Activated CD8-positive, alpha-beta memory T cell treated with anti-CD3 and anti-CD28 coated beads, Interleukin-2, amount 50 U/mL, for 24 hours (primary cell): Measurements from ENCODE around the gene PDZD7.
A peak's percentile ranks its signal among the peaks of the same experiment; 100 is the strongest.

Experiments
- DNase-seq: peaks from one replicate; pipeline ENCODE4 v3.0.0-alpha.2; 2020; ENCODE audit errors: extremely low read depth

Gene PDZD7

DNA sequence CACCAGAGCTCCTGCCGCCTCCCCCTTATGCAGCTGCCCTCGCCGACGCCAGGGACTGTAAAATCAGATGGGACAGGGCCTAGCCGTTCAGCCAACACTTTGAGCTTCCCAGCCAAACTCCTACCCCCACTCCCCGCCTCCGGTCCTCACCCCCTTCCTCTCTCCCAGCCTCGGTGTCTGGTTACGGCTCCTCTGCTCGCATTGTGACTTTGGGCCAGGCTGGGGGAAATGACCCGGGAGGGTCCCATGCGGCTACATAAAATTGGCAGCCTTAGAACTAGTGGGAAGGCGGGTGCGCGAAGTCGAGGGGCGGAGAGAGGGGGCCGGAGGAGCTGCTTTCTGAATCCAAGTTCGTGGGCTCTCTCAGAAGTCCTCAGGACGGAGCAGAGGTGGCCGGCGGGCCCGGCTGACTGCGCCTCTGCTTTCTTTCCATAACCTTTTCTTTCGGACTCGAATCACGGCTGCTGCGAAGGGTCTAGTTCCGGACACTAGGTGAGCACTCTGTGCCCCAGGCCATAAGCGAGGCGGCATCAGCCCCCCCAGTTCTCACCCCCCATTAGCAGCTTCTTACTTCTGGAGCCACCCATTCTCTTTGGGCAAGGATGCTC is 30.8 kb upstream of the PDZD7 start, which contains the start of gene KAZALD1:
TSS of gene KAZALD1 (plus strand) at position 366 of the 608 bp plus-strand sequence. CDS start 604 bp downstream, outside the sequence.
- no peak for DNase-seq

DNA sequence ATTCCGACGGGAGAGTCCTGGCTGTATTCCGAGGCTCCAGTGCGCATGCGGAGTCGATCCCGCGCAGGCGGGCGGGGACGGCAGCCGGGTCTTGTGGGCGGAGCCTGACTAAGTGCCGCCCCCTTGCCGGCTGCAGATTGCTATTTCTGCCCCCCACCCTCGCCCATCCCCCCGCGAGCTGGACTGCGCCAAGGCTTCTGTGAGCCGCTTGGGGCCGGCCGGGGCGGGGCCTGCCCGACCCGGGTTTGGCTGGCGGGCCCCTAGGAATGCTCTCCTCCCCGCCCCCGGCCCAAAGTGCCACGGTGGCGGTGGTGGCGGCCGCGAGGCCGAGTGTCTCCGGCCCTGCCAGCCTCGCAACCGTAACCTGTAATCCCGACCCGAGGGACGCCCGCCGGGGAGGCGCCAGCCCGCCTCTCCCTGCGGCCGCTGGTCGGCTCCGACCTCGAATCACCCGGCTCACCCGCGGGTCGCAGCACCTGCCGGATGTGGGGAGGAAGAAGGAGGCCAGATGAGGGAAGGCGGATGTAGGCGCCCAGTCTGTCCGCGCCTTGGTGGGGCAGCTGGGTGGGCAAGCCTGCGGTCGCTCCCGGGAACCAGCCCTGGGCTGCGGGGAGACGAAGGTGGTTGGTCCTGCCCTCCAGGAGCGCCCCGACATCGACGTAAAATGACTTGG is 30.2 kb upstream of the PDZD7 start:
- DNase-seq, result peak; percentile 77

DNA sequence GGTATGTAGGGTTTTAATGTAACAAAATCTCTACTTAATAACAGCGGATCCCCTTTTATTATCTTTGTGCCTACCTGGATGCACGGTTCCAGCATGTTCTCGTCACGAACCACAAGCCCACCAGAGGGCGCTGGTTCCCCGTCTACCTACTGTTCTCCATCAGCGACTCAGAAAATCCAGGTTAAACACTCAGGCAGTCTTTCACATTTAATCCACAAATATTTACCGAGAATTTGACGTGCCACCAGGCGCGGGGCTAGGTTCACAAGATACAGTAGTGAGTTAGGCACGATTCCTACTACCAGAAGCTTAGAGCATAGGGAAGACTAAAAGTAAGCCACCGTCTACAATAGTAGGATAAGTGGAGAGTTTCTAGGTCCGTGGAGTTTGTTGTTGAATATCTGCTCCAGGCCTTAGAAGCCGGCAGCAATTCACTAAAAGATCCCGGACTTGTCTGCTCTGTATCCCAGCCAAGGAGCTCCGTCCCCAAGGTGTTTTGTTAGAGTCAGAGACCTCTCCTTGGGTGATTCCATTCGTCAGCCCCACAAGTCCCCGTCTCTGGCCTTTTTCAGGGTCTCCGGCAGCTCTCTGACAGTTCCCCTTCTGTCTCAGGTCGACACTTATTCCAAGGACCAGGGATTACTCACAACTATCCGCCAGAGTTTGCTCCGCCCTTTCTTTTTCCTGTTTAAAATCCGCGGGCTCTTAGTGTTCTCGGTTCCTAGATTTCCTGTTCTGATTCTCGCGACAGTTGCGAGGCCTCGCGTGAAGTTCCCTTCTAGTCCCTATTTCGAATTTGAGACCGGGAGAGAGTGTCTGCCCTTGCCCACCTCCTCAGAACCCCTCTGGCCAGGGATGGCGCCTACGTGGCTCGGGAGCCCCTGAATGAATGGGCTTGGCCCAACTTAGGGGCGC is 29.4 kb upstream of the PDZD7 start:
- DNase-seq, result peak; percentile 74

DNA sequence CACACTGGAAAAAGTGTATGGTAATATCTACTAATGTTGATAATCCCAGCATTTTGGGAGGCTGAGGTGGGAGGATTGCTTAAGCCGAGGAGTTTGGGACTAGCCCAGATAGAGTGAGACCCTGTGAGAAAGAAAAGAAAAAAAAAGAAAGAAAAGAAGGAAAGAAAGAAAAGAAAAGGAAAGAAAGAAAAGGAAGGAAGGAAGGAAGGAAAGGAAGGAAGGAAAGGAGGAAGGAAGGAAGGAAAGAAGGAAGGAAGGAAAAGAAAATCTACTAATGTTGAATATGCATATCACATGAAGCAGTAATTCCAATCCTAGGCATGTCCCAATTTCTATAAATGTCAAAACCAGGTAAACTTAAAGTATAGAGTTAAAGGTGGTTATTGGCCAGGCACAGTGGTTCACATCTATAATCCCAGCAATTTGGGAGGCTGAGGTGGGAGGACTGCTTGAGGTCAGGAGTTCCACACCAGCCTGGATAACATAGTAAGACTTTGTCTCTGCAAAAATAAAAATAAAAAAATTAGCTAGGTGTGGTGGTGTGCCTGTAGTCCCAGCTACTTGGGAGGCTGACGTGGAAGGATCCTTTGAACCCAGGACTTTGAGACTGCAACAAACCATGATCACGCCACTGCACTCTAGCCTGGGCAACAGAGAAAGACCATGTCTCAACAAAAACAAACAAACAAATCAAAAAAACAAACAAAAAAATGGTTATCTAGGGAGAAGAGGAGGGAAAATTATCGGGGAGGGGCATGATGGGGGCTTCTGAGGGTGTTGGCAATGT is 25.6 kb upstream of the PDZD7 start:
- DNase-seq, result no peak

DNA sequence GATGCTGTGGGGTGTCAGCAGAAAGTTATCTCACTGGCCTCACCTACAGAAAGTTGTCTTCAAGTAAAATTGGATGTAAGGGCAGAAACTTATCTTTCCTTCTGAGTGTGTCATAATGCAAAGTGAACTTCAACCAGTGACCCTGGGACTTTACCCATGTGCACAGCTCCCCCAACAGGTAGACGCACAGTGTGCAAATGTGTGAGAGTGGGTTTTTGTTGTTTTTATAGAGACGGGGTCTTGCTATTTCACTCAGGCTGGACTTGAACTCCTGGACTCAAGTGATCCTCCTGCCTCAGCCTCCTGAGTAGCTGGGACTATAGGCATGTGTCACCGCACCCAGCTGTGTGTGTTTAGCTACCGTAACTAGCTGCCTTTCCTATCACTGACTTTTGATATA is 24.5 kb upstream of the PDZD7 start:
- DNase-seq, result no peak

DNA sequence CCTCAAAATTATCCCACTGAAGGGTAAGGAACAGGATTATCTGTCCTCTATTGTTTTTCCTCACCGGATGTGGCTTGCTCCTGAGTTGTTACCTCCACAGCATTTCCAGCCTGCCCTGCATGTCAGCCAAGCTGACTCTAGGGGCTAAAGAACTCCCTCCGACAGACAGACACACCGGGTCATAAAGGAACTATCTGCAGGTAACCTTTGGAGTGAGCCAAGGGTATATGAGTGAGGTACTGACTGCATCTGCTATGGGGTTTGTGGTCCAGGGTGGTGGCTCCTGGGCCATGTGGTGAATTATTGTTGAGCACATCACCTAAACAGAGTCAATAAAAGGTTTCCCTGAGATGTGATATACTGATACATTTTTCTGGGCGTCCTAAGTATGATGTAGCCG is 23.9 kb upstream of the PDZD7 start:
- DNase-seq, result no peak

DNA sequence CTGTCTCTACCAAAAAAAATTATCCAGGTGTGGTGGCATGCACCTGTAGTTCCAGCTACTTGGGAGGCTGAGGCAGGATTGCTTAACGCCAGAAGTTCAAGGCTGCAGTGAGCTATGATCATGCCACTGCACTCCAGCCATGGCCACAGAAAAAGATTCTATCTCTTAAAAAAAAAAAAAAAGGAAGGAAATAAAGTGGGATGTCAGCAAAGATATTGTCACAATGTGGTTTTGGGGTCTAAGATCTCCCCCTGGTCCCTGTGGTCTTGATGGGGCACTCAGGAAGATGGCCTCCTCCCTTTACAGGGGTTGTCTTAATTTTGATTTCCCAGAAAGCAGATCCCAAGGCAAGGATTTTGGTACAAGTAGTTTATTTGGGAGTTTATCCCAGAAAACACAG is 23.4 kb upstream of the PDZD7 start:
- no peak for DNase-seq

DNA sequence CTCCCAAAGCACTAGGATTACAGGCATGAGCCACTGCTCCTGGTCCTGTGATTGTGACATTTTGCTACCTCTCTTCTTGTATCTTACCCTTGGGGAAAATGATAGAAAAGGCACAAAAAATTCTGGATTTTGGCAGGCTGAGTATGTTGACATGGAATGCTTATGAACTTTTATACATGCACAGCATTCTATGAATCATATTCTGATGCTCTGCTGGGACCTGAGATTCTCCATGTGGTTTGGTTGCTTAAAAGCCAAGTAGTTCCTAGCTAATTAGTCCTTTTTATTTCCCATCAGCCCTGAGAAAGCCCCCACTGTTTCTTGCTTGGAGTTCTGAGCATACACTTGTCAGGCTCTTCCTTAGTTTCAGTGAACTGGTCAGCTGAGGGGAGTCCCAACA is 22.6 kb upstream of the PDZD7 start:
- DNase-seq, result no peak

DNA sequence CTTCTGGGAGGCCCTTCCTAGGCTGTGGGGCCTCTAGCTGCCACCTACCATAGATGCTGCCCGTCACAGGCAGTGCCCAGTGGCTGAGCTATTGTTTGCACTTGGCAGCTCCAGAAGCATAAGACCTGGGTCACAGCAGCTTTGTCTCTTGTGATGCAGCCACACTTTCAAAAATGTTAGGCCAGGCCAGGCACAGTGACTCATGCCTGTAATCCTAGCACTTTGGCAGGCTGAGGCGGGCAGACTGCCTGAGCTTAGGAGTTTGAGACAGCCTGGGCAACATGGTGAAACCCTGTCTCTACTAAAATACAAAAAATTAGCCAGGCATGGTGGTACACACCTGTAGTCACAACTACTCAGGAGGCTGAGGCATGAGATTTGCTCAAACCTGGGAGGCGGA is 21.4 kb upstream of the PDZD7 start:
- DNase-seq, result no peak

DNA sequence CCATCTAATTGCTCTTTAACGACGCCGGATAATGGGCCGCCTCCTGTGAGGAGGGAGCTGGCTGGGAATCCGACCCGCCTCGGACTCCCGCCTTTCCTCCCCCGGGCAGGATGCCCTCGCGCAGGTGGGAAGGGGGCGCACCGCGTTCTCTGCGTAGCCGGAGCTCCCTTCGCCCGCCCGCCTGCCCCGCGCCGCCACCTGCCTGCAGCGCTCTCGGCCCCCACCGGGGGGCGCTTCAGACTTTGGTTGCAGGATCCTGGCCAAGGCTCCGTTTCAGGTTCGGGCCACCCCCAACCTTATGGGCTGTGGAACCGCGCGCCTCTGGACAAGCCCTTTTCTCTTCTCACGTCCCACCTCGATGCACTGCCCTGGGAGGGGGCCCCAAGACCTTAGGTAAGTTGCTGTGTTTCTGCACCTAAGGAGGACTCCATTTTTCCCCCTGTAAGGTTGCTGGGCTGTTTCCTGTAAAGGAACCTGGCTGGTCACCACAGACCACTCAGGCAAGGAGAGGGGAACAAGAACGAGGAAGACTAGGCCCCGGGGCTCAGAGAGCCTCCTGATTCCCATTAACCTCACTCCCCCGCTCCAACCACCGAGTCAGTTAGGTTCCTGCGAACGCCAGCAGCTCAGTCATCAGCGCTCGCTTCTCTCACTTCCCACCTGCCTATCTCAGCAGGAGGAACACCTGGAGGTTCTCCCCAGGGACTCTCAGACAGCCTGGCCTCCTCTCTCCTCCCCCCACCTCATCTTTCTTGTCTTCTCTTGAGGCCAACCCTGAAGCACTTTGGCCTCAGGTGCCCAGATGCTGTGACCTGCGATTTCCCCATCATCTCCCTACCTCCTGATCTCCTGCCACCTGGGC is 19.5 kb upstream of the PDZD7 start:
- no peak for DNase-seq

DNA sequence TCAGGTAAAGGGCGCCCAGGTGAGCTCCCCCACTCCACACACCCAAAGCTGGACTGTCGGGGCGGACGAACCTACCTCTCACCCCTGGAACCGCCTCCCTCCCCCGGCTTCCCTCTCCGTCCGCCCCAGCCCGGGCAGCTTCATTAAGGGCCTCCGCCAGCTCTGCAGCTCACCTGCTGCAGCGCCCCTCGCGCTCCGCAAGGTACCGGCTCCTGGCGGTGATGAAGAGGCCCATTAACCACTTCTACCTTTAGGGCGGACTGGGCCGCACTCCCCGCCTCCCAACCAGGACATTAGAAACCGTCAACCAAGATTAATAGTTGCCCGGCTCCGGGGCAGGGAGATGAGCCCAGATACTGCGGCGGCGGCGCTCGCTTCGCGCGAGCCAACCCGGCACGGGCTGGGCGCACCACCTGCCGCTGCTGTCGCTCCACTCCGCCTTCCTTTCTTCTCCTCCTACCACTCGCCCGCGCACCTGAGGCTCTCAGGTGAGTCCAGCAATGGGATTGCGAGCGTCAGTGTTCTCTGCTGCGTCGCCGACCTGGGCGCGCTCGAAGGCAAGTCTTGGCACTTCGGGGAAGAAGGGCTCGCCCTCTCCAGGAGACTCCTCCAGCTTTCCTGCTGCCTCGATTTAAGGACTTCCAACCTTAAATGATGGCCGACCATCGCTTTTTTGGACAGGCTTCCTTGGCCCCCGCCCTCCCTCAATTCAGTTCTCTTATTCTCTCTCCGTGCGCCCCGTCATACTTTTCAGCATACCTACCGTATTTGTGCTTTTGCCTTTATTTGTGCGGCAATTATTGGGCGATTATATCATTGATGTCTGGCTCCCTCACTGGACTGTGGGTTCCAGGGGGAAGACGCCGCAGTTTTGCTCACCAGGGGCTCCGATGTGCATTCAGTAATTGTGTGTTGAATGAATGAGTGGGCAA is 17.3 kb upstream of the PDZD7 start:
- DNase-seq, result no peak

DNA sequence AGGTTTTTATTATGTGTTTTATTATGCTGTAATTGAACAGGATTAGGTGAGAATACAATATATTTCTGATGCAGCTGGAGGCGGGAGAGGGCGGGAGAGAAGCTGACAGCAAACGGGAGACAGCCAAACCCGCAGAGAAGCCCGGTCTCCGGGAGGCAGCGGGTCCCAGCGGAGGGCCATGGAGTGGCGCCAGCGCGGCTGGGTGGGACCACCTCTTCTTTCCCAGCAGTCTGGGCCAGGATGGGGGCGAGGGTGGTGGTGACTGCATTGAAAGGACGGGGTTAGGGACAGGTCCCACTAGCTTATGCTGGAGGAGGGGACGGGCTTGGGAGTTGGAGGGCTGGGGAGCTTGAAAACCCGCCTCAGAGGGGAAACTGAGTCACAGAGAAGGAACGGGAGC is 16.3 kb upstream of the PDZD7 start:
- no peak for DNase-seq

DNA sequence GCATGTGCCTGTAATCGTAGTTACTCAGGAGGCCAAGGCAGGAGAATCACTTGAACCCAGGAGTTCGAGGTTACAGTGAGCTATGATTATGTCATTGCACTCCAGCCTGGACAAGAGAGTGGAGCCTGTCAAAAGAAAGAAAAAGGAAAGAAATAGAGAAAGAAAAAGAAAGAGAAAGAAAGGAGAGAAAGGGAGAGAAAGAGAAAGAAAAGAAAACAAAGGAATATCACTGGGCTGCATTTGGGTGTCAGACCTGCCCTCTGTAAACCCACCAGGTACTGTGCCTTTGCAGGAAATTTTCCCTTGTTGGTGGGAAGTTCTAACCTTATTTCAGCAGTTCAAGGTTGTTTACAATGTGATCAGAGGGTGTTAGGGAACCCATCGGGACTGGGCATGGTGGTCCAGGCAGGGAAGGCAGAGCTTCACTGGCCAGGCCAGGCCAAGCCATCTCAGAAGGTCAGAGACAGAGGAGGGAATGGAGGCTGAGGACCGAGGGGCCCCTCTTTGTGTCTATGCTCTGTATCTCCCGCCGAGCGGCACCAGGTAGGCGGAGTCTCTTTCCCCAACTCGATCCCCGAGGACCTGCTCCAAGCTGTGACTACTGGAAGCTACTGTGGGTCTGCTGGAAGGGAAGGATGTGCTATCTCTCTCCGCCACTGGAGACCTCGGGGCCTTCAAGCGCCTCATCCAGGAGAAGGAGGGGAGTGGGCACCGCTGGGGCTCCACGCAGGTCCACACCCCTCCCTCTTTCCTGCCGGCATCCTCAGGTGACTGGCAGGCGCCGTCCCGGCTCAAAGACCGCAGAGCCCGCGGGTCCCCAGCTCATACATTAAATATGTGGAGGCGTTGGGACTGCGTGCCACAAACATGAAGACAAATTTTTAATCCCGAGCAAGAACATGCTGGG is 15.7 kb upstream of the PDZD7 start:
- DNase-seq, result no peak

DNA sequence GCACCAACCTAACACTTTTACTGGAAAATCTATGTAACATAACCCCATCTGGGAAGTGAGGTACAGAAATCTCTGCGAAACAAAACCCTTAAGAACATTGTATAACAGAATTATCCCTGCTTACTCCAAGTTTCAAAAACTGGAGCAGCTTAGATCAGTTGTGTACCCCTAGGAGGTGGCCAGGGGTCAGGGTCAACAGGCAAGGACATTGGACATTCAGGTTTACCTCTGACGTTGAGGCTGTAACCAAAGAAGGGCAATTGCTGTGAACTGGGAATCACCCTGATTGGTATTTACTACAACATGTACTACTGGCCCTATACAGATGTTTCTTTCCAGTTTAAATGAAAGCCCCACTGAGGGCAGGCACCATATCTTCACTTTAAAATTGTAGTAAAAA is 13.2 kb upstream of the PDZD7 start:
- DNase-seq, result no peak

DNA sequence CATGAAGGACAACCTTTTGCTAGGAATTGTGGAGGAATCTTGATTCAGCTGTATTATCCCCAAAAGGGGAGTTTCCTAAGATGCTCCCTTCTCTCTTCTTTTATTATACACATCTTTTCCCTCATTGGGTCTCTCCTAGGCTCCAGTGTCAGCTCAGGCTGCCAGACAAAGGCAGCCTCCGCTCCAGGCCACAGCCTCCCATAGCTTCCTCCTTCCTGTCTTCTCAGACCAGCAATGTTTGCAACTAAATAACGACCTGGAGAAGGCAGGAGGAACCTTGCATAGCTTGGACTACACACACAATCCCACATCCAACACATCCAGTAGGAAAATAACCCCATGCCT is 12.4 kb upstream of the PDZD7 start:
- no peak for DNase-seq

DNA sequence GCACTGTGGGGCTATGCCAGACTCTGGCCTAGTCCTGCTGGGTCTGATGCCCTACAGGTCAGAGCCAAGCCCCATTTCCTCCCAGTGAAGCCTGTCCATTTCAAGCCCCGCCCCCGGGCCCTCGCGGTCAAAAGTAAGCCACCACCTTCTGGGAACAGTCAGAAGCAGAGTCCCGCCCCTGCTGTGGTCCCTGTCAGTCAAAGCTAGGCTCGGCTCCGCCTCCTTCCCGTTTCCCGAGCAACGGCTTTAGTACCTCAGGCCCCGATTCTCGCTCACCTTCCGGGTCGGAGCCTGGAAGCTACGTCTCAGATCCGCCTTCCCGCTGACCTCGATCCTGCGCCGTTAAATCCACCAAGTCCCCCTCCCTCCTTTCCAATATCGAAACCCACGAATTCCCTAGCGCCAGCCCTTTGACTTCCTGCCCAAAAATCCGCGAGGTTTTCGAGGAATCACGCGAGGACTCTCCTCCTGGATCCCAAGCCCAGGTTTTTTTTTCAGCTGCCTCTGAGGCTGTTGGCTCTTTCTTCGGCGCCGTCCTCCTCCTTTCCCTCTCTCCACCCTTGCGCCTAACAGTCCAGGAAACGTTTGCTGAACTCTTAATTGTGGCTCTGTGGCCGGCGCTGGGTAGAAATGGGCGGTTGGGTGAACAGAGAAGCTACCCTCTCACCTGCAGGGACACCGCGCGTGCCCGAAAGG is 11.9 kb upstream of the PDZD7 start:
- peak; percentile 81 for DNase-seq

DNA sequence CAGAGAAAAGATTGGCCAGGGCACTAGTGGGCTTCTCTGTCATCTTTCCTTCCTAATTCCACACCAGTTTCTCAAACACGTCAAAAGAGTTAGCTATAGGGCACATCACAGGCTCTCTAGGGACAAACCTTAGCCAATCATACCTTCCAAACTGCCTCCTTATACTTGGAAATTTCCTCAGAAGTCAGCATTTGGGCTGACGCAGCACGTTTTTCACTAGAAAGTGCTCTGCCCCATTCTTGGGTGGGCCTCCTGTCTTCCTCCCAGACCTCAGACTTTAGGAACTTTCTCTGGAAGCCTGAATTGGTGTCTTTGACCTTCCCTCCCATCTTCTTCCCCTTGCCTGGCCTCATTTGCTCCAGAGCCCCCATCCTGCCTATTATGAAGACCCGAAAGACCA is 11.2 kb upstream of the PDZD7 start:
- no peak for DNase-seq

DNA sequence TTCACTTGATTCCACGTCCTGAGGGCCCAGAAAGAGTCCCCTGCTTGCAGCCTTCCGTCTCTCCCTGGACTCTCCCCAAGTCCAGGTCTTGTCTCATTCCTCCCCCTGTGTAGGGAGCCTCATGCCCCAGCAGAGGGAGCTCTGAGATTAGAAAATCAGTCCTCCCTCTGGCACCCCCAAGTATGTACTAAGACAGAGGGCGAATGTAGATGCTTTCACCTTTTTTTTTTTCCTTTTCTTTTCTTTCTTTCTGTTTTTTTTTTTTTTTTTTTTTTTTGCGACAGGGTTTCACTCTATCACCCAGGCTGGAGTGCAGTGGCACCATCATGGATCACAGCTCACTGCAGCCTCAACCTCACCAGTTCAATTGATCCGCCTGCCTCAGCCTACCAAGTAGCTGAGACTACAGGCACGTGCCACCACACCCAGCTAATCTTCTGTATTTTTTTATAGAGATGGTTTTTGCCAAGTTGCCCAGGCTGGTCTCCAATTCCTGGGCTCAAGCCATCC is 10.4 kb upstream of the PDZD7 start:
- DNase-seq, result no peak
